ENCODE data around the gene NYAP1. TPM values are rescaled to one million over a fixed set of nuclear protein-coding genes. Genes with fewer than 3 reads are reported as not detected.

NYAP1 gene
- total and polyA plus RNA-seq, 2 of the 8 experiments (the other 6 are each of a cell fraction or from before 2014, with no cell fraction given), result 1.9 to 4.6 TPM

DNA sequence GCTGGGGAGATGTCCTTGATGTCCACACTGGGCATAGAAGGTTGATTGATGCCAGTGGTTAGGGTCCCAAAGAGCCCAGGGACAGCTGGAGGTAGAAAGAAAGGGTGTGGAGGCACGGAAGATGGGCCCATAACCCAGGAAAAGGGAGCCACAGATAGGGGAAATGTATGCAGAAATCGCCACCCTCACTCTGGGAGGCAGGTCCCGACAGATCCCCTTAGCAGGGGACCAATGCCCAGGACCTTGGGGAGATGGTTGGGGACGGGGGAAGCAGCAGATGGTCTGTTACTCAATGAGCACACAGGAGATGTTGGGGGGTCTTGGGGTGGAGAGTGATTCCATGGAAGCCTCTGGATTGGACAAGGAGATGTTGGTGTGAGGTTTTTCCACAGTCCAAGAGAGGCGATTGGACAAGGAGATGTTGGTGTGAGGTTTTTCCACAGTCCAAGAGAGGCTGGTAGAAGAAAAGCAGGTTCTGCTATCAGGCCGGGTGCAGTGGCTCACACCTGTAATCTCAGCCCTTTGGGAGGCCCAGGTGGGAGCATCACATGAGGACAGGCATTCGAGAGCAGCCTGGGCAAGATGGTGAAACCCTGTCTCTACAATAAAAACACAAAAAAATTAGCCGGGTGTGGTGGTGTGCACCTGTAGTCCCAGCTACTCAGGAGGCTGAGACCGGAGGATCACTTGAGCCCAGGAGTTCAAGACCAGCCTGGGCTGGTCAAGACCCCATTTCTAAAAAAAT lies 40.5 kb upstream of the NYAP1 start (continued):
- TF ChIP-seq, protein P1, sequence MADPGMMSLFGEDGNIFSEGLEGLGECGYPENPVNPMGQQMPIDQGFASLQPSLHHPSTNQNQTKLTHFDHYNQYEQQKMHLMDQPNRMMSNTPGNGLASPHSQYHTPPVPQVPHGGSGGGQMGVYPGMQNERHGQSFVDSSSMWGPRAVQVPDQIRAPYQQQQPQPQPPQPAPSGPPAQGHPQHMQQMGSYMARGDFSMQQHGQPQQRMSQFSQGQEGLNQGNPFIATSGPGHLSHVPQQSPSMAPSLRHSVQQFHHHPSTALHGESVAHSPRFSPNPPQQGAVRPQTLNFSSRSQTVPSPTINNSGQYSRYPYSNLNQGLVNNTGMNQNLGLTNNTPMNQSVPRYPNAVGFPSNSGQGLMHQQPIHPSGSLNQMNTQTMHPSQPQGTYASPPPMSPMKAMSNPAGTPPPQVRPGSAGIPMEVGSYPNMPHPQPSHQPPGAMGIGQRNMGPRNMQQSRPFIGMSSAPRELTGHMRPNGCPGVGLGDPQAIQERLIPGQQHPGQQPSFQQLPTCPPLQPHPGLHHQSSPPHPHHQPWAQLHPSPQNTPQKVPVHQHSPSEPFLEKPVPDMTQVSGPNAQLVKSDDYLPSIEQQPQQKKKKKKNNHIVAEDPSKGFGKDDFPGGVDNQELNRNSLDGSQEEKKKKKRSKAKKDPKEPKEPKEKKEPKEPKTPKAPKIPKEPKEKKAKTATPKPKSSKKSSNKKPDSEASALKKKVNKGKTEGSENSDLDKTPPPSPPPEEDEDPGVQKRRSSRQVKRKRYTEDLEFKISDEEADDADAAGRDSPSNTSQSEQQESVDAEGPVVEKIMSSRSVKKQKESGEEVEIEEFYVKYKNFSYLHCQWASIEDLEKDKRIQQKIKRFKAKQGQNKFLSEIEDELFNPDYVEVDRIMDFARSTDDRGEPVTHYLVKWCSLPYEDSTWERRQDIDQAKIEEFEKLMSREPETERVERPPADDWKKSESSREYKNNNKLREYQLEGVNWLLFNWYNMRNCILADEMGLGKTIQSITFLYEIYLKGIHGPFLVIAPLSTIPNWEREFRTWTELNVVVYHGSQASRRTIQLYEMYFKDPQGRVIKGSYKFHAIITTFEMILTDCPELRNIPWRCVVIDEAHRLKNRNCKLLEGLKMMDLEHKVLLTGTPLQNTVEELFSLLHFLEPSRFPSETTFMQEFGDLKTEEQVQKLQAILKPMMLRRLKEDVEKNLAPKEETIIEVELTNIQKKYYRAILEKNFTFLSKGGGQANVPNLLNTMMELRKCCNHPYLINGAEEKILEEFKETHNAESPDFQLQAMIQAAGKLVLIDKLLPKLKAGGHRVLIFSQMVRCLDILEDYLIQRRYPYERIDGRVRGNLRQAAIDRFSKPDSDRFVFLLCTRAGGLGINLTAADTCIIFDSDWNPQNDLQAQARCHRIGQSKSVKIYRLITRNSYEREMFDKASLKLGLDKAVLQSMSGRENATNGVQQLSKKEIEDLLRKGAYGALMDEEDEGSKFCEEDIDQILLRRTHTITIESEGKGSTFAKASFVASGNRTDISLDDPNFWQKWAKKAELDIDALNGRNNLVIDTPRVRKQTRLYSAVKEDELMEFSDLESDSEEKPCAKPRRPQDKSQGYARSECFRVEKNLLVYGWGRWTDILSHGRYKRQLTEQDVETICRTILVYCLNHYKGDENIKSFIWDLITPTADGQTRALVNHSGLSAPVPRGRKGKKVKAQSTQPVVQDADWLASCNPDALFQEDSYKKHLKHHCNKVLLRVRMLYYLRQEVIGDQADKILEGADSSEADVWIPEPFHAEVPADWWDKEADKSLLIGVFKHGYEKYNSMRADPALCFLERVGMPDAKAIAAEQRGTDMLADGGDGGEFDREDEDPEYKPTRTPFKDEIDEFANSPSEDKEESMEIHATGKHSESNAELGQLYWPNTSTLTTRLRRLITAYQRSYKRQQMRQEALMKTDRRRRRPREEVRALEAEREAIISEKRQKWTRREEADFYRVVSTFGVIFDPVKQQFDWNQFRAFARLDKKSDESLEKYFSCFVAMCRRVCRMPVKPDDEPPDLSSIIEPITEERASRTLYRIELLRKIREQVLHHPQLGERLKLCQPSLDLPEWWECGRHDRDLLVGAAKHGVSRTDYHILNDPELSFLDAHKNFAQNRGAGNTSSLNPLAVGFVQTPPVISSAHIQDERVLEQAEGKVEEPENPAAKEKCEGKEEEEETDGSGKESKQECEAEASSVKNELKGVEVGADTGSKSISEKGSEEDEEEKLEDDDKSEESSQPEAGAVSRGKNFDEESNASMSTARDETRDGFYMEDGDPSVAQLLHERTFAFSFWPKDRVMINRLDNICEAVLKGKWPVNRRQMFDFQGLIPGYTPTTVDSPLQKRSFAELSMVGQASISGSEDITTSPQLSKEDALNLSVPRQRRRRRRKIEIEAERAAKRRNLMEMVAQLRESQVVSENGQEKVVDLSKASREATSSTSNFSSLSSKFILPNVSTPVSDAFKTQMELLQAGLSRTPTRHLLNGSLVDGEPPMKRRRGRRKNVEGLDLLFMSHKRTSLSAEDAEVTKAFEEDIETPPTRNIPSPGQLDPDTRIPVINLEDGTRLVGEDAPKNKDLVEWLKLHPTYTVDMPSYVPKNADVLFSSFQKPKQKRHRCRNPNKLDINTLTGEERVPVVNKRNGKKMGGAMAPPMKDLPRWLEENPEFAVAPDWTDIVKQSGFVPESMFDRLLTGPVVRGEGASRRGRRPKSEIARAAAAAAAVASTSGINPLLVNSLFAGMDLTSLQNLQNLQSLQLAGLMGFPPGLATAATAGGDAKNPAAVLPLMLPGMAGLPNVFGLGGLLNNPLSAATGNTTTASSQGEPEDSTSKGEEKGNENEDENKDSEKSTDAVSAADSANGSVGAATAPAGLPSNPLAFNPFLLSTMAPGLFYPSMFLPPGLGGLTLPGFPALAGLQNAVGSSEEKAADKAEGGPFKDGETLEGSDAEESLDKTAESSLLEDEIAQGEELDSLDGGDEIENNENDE (IDR thresholded peaks at IDR 0.05; ENCODE audit: insufficient replicate concordance, low read length), result no peak
- TF ChIP-seq ZNF274 (IDR thresholded peaks at IDR 0.05; ENCODE audit: borderline replicate concordance, extremely low read depth, low read length) (no peak), SP4 (IDR thresholded peaks at IDR 0.05; ENCODE audit: low read length) (no peak), EP300 (IDR thresholded peaks at IDR 0.05; ENCODE audit: borderline replicate concordance in 1 of 2, low read depth in 2 of 2, low read length in 2 of 2) (no peak), JUN (IDR thresholded peaks at IDR 0.05; ENCODE audit: low read depth, low read length) (no peak), EGR1 (IDR thresholded peaks at IDR 0.05; ENCODE audit: borderline replicate concordance, low read depth, low read length) (no peak), KDM4A (IDR thresholded peaks at IDR 0.05; ENCODE audit: low read depth, low read length, severe bottlenecking) (no peak), RAD21 (IDR thresholded peaks at IDR 0.05 in 1 of 2, conservative IDR thresholded peaks at IDR 0.05 in 1 of 2; ENCODE audit: low read depth in 2 of 2, low read length in 2 of 2) (no peak)
- TF ChIP-seq, protein P2, sequence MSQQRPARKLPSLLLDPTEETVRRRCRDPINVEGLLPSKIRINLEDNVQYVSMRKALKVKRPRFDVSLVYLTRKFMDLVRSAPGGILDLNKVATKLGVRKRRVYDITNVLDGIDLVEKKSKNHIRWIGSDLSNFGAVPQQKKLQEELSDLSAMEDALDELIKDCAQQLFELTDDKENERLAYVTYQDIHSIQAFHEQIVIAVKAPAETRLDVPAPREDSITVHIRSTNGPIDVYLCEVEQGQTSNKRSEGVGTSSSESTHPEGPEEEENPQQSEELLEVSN (IDR thresholded peaks at IDR 0.05), result no peak

Measured in H1 (cell line).